ENCODE data around the gene DAPK2.

GRCh38 chr15:63944681-63944955, 101.7 kb downstream of the DAPK2 start:
- TF ChIP-seq, protein P1, sequence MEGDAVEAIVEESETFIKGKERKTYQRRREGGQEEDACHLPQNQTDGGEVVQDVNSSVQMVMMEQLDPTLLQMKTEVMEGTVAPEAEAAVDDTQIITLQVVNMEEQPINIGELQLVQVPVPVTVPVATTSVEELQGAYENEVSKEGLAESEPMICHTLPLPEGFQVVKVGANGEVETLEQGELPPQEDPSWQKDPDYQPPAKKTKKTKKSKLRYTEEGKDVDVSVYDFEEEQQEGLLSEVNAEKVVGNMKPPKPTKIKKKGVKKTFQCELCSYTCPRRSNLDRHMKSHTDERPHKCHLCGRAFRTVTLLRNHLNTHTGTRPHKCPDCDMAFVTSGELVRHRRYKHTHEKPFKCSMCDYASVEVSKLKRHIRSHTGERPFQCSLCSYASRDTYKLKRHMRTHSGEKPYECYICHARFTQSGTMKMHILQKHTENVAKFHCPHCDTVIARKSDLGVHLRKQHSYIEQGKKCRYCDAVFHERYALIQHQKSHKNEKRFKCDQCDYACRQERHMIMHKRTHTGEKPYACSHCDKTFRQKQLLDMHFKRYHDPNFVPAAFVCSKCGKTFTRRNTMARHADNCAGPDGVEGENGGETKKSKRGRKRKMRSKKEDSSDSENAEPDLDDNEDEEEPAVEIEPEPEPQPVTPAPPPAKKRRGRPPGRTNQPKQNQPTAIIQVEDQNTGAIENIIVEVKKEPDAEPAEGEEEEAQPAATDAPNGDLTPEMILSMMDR (IDR thresholded peaks at IDR 0.05; ENCODE audit: insufficient read depth, low read length): no peak
- TF ChIP-seq, protein P2, sequence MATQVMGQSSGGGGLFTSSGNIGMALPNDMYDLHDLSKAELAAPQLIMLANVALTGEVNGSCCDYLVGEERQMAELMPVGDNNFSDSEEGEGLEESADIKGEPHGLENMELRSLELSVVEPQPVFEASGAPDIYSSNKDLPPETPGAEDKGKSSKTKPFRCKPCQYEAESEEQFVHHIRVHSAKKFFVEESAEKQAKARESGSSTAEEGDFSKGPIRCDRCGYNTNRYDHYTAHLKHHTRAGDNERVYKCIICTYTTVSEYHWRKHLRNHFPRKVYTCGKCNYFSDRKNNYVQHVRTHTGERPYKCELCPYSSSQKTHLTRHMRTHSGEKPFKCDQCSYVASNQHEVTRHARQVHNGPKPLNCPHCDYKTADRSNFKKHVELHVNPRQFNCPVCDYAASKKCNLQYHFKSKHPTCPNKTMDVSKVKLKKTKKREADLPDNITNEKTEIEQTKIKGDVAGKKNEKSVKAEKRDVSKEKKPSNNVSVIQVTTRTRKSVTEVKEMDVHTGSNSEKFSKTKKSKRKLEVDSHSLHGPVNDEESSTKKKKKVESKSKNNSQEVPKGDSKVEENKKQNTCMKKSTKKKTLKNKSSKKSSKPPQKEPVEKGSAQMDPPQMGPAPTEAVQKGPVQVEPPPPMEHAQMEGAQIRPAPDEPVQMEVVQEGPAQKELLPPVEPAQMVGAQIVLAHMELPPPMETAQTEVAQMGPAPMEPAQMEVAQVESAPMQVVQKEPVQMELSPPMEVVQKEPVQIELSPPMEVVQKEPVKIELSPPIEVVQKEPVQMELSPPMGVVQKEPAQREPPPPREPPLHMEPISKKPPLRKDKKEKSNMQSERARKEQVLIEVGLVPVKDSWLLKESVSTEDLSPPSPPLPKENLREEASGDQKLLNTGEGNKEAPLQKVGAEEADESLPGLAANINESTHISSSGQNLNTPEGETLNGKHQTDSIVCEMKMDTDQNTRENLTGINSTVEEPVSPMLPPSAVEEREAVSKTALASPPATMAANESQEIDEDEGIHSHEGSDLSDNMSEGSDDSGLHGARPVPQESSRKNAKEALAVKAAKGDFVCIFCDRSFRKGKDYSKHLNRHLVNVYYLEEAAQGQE (IDR thresholded peaks at IDR 0.05; ENCODE audit: insufficient replicate concordance, low read depth): no peak
- no peak for TF ChIP-seq POLR2AphosphoS5 (IDR thresholded peaks at IDR 0.05; ENCODE audit: low read depth)
- TF ChIP-seq GABPA (IDR thresholded peaks at IDR 0.05; ENCODE audit: low read depth): no peak

Measured in HL-60 (cell line).